Astrocyte of the spinal cord (primary cell): Measurements from ENCODE around the gene IGSF8.
A peak's percentile ranks its signal among the peaks of the same experiment; 100 is the strongest.

ENCODE experiments used
- DNase-seq: peaks from one replicate; pipeline ENCODE4 v3.0.0; 2011; ENCODE audit warnings: low read depth, low spot score
- H3K4me3 ChIP-seq: 2 replicates; pipeline ENCODE4 v1.5.1; 2011; ENCODE audit warnings: low read depth, mild to moderate bottlenecking, low read length, moderate library complexity
- in situ Hi-C: cut with HindIII; loops from 2 replicates; pipeline ENCODE4 v1.10.0; 2017; ENCODE audit warnings: low sequenced_read_pairs
- TF ChIP-seq, protein P1 (sequence below): IDR thresholded peaks from 2 replicates; pipeline ENCODE4 v1.5.1; 2012; ENCODE audit warnings: low read depth, mild to moderate bottlenecking, low read length, inconsistent platforms

IGSF8 gene

DNA sequence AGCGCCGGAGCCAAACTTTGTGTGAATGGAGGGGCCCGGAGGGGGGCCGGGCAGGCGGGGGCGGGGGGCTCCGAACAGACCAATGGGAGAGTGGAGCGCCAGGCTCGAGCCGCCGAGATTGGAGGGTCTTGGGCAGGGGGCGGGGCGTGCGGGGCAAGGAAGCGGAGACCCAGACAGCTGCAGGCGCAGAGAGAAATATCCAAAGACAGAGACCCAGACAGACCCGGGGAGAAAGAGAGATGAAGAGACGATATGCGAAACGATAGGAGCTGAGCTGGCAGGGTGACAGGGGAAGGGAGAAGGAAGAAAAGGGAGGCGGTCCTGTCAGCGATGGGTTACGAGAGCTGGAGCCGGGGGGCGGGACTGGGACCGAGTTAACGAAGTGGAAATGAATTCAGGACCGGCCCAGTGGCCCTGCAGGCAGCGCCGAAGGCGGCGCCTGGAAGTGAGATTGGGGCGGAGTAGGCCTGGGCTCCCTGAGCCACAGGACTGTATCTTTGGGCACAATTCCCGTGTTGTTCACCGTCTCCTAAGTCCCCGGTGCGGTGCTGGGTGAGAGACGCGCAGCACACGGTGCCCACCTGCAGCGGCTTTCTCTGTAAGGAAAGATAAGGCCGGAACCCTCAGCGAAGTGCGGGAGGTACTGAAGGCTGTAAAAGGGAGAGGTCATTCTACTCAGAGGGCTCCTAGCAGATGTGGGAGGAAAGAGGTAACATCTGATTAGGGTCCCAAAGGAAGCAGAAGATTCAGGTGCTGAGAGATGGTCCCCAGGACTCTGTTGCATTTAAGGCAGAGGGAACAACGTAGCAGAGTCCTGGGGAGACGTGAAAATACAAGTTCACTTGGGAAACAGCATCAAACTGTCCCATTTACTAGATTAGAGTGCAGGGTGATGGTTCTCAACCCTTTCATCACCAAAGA, 27.9 kb downstream of the IGSF8 start:
- H3K4me3 ChIP-seq = peak overlapping the region; percentile 48
- in situ Hi-C loops = no loop called here
- peak; percentile 54 for DNase-seq
- TF ChIP-seq, protein P1, sequence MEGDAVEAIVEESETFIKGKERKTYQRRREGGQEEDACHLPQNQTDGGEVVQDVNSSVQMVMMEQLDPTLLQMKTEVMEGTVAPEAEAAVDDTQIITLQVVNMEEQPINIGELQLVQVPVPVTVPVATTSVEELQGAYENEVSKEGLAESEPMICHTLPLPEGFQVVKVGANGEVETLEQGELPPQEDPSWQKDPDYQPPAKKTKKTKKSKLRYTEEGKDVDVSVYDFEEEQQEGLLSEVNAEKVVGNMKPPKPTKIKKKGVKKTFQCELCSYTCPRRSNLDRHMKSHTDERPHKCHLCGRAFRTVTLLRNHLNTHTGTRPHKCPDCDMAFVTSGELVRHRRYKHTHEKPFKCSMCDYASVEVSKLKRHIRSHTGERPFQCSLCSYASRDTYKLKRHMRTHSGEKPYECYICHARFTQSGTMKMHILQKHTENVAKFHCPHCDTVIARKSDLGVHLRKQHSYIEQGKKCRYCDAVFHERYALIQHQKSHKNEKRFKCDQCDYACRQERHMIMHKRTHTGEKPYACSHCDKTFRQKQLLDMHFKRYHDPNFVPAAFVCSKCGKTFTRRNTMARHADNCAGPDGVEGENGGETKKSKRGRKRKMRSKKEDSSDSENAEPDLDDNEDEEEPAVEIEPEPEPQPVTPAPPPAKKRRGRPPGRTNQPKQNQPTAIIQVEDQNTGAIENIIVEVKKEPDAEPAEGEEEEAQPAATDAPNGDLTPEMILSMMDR = no peak

DNA sequence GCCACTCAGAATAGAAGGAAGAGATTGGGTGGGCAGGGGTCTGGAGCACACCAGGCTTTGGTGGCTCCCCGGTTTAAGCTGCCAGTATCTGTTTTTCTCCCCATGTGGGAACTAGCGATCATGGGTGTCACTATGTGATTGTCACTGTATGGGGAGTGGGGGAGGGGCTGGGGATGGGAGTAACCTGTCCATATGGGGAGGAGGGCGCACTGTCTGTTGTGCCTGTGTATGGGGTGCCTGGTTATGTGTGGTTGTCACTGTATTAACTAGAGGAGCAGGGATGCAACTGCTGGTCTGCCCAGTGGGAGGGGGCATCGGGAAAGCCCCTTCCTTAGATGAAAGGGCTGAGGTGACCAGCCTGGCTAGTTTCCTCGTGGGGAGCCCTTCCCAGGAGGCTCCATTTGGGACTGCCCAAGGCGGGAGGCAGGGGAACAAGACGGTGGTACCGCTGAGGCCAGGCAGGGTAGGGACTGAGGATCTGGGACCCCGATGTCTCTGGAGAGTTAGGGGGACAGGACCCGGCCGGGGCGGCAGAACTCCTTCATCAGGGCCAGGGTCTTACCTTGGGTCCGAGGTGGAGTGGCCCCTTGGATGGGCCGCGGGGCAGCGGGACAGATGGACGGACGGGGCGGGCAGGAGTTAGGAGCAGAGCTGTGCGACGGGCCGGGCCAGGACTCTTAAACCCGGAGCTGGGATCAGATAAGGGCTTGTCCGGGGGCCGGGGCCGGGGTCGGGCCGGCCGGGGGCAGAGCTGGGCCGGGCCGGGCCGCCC, 28.8 kb downstream of the IGSF8 start, which contains the start of gene KCNJ10:
Gene KCNJ10, minus strand, starts transcription at position 701 of the 772 bp plus-strand sequence. CDS start 27,628 bp downstream, outside the sequence.
- H3K4me3 ChIP-seq = peak within 1 kb of the TSS; percentile 48
- no peak for DNase-seq
- in situ Hi-C loops = no loop called here
- TF ChIP-seq, protein P1 = no peak

DNA sequence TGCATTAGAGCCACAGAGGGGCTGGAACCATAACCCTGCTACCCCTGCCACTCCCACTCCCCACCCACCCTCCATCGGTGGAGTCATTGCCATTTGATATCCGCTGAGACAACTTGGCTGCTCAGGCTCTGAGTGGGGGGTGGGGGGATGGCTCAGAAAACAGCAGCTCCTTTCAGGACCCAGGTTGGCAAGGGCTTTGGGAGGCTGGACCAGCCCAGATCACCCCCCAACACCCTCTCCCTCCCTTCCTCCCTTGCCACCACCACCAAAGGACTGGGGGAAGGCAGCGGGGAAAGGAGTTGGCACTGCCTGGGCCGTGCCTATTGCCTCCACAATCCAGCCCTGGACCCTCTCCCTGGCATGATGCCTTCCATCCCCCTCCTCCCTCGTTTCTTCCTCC, 30.2 kb downstream of the IGSF8 start:
- no peak for DNase-seq
- TF ChIP-seq, protein P1 = no peak
- in situ Hi-C loops = no loop called here
- H3K4me3 ChIP-seq = no peak overlapping the region

DNA sequence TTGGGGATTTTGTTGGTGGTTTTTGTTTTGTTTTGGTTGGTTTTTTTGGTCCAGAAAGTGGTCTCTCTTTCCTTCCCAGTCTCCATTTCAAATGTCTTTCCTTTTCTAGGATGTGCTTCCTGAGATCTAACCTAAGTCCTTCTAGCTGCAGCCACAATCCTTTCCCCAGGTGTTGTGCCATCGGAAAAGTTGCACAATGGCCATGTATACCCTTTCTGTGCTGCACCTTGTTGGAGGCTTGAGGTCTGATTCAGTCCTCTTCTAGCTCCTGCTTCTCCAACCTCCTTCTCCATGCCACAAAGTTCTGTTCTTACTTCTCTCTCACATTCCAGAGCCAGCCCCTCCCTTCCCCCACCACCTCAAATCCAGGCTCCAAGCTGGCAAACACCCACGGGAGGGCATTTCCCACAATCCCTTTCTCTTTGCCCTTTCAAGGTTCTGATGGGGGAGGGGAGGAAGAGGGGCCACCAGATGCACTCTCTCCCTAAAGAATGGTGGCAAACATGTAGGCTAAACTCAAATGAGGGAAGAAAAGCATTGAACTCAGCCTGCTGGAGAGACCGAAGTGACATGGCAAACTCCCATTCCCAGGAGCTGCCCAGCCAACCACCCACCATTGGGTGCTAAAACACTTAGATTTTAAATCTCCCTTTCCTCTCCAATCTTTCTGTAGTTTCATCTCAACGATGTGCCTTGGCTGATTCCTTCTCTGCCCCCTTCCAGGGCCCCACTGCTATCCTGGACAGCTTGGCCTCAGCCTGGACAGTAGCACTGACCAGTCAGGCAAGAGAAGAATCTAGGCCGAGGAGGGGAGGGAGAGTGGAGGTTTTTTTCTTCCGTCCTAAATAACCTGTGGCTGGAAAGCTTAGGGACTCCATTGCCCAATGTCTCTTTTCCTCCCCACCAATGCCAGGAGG, 31.3 kb downstream of the IGSF8 start:
- in situ Hi-C loops = no loop called here
- DNase-seq = no peak
- H3K4me3 ChIP-seq = no peak overlapping the region
- TF ChIP-seq, protein P1 = no peak

DNA sequence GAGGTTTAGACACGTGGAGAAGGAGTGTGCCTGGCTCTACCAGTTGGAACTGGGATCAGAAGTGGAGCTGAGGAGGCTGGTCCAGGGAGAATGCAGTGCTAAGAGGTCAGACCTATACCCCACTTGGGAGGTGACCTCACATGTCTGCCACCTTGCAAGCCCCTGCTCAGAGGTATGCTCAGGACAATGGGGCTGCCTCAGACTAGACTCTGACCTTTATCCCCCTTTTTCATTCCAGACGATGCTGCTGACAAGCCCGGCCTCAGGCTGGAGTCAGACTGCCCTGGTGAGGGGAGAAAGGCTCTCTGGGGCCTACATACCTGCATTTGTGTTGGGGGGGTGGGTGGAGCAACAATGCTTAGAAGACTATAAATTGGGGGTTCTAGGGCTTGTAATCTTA, 33.7 kb downstream of the IGSF8 start:
- TF ChIP-seq, protein P1 = no peak
- H3K4me3 ChIP-seq = no peak overlapping the region
- in situ Hi-C loops = no loop called here
- DNase-seq = no peak

DNA sequence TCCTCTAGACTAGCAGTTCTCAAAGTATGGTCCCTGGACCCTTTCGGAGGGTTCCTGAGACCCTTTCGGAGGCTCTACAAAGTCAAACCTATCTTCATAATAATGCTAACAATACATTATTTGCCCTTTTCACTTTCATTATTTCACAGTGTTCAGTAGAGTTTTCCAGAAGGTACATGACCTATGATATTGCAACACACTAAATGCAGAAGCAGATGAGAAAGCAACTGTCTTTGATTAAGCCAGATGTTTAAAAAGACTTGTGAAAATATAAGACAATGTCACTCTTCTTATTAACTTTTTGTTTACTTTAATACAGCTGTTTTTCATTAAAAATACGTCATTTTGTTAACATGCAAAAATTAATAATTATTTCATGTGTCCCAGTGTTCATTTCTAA, 34.3 kb downstream of the IGSF8 start:
- no peak overlapping the region for H3K4me3 ChIP-seq
- DNase-seq = no peak
- in situ Hi-C loops = no loop called here
- TF ChIP-seq, protein P1 = no peak
